NCI-H460 (cell line): ENCODE data around the gene TMEM50B. TPM values are rescaled to one million over a fixed set of nuclear protein-coding genes. Genes with fewer than 3 reads are reported as not detected.
"Not testable (repeated sequence)": the region's sequence is repeated elsewhere in the genome, so short reads cannot be mapped to it uniquely, and the experiment has no call there.

Experiments
- DNase-seq: peaks from one replicate; pipeline ENCODE4 v3.0.0-alpha.2; 2016; ENCODE audit warnings: low read depth; ENCODE audit errors: extremely low read depth
- polyA plus RNA-seq: library from polyadenylated mRNA; depleted of rRNA; stranded (reverse); fragments of >200 nt; gene quantifications from 2 replicates; pipeline ENCODE4 v1.2.3, GENCODE V29; 2014; cell fraction: nucleus; rRNA removed
- total RNA-seq: library from RNA; depleted of rRNA; stranded (reverse); fragments of >200 nt; shearing (Covaris generic); gene quantifications from 2 replicates; pipeline ENCODE4 v1.2.3, GENCODE V29; 2014; rRNA removed

Gene TMEM50B
- total RNA-seq, result 10.3 and 11.0 TPM in 2 replicates
- 22.7 and 40.3 TPM in 2 replicates for polyA plus RNA-seq

DNA sequence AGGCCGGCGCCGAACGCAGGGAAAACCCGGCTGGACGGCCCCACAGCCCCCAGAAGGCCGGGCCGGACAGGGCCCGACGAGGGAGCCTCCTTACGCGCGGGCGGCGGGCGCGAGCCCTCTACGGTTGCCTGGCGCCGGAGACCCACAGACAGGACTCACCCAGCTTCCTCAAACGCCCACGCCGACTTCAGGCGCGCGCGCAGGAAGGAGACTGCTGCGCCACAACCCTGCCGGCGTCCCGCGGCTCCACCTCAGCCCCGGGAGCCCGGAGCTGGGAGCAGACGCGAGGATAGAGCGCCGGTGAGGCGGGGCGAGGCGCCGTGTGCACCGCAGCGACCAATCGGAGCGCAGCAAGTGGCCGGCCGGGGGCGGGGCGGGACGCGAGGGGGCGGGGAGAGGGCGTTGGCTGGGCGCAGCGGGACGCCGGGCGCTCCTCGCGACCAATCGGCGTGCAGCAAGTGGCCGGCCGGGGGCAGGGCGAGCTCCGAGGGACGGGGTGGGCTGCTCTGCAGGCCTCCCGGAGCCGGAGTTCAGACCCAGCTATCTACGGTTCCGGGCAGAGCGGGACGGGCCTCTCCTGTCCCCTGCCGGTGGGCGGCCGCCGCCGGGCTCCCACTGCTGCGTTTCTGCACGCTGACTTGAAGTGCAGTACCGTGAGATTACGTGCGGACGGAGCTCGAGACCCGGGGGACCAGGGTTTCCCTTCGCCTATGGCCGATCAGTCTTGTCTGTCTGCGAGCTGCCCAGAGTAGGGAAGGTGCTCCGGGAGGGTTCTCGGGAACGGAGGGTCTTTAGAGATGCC is at the start of gene TMEM50B:
TMEM50B (minus strand) TSS at position 296 of the 802 bp plus-strand sequence. CDS start 11,089 bp downstream, outside the sequence.
- peak; percentile 89 for DNase-seq

DNA sequence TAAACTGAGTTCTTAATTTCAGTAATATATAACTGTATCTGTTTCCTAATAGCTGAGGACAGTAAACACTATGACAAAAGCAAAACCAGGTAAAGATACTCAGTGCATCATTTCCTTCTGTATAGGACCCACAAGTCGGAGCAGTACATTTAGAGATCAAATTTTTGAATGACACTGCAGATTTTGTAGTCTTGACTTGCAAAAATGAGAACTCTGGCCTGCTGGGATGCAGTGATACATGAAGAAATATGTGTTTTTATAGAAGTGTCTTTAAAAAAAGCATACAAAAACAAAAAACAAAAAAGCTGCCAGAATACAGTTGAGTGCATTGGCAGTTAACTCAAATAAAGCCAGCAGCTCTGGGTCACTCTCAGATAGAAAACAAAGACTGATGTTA is 43.2 kb upstream of the TMEM50B start:
- DNase-seq, result no peak

DNA sequence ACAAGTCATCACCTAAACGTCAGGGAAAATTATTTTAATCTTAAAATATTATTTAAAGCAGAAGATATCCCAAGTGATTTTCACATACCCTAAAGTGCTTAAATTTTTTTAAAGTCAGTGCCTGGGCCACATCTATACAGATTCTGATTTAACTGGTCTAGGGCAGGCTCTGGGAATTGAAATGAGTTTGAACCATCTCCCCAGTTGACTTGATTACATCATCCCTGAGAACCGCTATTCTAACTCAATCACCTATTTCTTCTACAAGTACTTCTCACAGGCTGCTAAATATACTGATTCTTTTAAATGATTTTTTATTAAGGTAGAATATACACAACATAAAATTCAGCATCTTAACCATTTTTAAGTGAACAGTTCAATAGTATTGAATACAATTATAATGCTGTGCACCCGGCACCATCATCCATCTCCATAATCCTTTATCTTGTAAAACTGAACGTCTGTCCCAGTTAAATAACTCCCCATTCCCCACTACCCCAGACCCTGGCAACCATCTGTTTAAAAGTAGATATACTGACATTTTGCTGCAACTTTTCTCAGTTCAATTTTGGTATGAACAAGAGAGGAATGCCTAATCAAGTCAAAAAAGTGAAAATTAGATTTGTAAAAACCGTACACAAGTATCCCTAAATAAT is 42.7 kb upstream of the TMEM50B start:
- DNase-seq, result no peak

DNA sequence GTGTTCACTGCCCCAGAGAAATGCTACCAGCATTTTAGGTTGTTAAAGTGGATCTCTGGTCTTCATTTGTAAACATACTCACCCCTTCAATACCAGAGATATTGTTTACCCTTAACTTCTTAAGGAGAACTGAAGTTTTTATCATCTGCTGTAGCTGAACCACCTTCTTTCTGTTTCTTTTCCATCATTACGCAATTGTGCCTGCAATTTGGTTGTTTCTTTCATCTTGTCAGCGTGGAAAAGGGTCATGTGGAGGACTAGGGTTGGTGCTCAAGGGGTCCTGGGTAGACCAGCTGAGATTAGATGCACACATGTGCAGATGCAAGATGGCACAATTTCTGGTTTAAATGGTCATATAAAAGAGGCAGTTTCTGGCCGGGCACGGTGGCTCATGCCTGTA is 39.1 kb upstream of the TMEM50B start:
- no peak for DNase-seq

DNA sequence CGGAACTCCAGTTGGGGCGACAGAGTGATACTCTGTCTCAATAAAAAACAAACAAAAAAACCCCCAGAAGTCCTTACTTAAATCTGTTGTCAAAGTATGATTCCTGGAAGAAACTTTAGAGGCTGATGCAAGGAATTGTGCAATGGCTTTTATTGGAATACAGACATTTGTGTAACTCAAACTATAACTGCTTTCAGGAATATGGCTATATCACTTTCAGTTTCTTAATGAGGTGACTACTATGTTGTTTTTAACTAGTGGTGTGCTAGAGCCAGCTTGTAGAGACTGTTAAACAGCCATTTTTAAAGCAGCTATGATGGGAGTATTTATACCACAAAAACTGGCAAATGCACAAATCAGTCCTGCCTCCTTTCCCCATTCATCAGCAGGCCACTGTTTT is 34.5 kb upstream of the TMEM50B start:
- no peak for DNase-seq

DNA sequence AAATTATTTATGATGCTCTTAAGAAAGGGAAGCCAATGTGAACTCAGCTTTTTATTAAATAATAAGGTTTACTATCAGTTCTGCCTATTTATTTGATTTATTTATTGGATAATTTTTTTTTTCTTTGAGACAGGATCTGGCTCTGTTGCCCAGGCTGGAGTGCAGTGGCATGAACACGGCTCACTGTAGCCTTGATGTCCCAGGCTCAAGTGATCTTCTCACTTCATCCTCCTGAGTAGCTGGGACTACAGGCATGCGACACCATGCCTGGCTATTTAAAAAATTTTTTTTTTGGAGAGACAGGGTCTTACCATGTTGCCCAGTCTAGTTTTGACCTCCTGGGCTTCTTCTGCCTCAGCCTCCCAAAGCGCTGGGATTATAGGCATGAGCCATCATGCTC is 32.7 kb upstream of the TMEM50B start:
- no peak for DNase-seq

DNA sequence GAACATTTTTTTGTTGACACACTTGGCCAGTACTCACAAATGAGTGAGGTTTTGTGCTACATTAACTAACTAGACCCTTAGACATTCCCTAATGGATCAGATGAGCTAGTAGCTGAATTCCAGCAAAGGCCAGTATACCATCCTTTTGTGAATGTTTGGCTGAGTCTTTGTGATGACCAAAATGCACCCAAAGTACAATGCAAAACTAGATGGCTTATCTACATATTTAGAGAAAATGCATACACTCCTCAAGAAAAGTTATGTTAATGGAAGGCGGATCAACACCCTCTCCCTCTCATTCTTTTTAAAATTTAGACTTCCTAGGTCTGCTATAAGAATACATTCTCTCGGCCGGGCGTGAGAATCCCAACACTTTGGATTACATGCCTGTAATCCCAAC is 31.9 kb upstream of the TMEM50B start:
- DNase-seq, result no peak

DNA sequence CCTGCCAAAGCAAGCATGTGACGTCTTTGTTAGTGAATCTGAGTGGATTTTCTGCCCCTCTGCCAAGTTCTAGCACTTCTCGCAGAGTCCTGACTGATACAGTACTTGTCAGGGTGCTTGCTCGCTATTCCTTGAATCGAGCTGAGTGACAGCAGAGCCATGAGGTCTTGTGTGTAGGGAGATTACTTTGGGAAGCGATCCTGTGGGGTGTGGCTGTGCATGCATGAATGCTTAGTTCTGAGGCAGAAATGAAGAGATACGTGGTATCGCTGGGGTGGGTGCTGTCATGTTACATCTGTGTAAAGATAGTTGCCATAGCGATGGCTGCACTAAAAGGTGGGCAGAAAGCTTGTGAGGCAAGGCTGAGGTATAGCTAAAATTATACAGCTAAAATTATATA is 31.1 kb upstream of the TMEM50B start:
- no peak for DNase-seq

DNA sequence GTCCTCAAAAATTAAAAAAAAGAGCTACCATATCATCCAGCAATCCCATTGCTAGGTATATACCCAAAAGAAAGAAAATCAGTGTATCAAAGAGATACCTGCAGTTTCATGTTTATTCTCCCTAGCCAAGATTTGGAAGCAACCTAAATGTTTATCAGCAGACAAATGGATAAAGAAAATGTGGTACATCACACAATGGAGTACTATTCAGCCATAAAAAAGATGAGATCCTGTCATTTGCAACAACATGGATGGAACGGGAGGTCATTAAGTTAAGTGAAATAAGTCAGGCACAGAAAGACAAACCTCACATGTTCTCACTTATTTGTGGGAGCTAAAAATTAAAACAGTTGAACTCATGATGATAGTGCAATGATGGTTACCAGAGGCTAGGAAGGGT is 27.2 kb upstream of the TMEM50B start:
- not testable (repeated sequence) for DNase-seq

DNA sequence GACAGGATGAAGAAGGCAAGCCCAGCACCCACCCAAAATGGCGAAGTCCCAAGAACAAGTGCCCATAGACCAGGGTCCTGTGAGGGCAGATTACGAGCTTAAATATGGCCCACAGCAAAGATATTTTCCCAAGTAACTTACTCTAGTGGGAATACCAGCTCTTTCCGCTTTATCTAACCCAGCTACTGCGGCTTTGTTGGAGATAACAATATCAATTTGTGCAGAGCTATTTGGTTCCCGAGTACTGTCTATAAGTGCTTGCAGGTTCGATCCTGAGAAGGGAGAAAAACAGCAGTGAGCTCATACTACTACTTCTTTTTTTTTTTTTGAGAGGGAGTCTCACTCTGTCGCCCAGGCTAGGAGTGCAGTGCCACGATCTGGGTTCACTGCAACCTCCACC is 26.1 kb upstream of the TMEM50B start:
- no peak for DNase-seq

DNA sequence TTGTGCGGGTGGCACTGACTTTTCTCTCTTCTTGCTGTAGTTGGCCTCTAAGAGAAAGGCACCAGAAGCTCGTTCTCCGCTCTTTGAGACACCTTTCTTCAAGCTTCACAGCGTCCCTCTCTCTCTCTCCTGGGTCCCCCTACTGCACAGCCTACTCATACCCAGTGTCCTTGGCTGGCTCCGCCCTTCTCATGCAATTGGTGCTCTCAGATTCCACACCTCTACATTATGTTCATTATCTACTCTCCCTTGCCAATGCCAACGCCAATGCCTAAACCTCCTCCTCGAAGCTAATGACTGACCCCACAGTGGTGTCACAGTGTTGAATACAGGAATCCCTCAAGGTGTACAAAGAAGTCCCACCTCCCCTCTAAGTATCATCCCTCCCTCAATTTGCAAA is 16.6 kb upstream of the TMEM50B start:
- no peak for DNase-seq

DNA sequence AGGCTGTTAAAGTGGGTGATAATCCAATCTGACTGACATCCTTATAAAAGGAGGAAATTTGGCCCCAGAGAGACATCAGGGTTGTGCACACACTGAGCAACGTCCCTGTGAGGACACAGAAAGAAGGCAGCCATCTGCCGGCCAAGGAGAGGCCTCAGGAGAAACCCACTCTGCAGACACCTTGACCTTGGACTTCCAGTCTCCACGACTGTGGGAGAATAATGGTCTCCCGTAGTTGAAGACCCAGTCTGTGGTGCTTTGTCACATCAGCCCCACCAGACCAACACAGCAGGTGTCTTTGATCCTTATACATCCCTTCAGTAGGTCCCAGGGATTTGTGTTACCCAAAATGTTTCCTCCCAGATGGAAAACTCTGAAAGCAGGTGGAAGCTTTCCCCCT is 16.0 kb upstream of the TMEM50B start:
- no peak for DNase-seq

DNA sequence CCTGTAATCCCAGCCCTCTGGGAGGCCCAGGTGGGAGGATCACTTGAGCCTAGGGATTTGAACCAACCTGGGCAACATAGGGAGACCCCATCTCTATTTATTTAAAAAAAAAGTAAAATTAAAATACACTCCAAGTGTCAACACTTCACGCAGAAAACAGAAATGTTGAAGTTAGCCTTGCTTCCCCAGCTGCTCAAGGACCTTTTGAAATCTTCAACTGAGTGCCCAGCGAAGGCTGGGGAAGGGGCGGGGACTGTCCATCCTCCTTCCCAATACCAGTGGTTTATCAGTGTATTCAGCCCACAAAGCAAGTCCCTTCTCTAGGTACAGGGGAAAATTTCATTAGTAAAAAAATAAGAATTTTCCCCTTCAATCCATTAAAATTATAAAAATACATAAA is 14.0 kb upstream of the TMEM50B start:
- no peak for DNase-seq

DNA sequence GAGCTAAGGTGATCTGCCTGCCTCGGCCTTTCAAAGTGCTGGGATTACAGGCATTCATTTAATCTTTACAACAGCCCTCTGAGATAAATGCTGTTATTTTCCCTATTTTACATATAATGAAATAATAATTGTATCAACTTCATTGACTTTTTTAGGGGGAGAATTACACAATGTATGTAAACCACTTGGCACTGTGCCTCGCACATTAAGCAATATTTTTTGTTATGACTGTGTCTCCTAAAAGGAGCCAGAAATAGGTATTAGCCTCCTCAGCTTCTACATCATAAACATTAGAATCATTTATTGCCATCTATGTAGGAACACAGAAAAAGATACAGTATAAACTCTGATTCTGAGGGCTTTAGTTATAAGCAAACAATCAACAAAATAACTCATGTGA is 12.8 kb upstream of the TMEM50B start:
- no peak for DNase-seq

DNA sequence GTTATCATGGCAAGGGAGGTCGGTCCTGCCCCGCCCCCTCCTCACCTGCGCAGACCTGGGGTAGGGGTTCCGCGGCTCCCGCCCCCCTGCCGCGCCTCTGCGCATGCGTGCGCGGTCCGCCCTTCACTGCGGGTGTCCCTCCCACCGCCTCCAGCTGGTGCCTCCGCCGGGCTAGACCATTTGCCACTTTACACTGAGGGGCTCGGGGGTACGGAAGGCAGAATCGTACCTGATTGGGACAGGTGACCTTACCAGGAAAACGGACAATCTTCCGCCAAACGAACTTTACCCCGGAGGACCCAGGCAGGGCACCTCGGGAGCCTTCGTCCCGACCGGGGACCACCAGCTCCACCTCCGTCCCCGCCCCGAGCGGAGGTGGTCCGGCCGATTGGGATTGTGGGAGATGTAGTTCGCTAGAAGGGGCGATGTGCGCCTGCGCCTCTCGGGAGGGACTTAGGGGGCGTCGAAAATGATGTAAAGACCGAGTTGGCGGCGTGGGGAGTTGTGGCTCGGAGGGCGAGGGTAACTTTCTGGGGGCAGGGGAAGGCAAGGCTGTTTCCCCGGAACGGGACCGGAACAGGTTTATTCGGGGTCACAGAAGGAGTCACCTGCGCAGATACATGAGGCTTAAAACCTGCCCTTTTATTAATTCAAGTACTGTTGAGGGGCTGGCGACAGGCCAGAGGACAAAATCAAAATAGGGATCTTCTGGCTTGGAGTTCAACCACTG is 11.8 kb upstream of the TMEM50B start, which contains the start of gene DNAJC28:
DNAJC28 (minus strand) TSS at position 344 of the 730 bp plus-strand sequence. CDS start 2,323 bp downstream, outside the sequence.
- DNase-seq, result peak; percentile 73

DNA sequence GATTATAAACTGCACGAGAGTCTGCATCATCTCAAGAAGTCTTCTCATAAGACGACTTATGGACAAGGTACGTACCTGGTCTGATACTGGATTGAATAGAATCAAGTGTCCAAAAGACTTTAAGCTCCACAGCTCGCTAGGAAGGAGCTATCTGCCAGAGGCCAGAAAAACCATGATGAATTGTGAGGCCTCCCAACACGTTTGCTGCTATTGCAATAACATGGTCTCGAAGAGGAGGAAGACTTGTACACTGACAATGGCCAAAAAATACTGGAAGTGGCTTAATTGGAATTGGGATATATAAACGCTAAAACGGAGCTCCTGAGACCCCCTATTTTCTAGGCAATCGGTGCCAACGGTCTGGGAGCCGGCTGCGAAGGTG is 11.2 kb upstream of the TMEM50B start:
- DNase-seq, result no peak

DNA sequence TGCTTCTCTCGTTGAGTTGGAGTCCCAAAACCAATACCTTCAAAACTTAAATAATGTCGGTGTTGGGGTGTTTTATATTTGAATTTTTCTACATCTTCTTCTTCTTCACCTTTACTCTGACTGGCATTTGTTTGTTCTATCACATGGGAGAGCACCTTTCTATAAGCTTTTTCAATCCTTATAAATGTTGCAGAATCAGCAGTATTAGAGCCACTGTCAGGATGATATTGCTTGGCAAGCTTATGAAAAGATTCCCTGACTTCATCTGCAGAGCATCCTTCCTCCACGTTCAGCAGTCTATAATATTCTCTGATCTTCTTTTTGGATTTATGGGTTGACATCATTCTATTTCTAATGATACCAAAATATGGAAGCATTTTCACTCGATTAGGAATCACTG is 9.2 kb upstream of the TMEM50B start:
- DNase-seq, result no peak

DNA sequence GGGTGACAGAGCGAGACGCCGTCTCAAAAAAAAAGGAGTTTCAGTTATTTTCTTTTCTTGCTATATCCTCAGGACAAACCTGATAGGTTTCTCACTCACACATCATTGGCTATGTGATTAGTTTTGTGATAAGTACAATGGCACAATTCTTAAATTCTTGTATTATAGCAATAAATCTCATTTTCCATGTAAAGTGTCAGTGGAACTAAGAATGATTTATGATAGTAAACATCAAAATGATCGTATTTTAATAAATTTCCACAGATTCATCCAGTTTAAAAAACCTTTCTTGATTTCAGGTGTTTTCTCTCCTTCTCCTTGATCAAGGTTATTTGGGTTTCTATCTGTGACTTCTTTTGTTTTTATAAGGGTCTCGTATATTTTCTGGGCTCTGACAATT is 8.2 kb upstream of the TMEM50B start:
- DNase-seq, result no peak

DNA sequence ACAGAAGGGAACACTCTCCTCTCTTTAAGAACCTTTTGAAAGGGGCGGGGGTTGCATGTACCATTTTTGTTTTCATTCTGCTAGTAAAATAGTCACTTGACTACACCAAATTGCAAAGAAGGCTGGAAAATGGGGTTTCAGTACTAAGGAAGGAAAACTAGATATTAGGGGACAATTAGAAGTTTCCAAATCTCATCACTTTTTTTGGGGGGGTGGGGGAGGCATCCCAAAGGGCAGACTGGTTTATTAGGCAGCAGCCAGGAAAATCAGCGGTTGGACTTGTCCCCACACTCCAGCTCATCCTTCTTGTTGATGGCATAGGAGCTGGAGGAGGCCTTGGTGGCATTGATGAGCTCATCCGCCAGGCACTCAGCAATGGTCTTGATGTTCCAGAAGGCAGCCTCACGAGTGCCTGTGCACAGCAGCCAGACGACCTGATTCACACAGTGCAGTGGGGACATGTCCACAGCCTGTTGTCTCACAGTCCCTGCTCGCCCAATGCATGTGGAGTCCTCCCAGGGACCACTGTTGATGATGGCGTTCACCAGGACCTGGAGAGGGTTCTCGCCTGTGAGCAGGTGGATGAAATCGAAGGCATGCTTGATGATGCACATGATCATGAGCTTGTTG is 1.7 kb upstream of the TMEM50B start:
- no peak for DNase-seq

DNA sequence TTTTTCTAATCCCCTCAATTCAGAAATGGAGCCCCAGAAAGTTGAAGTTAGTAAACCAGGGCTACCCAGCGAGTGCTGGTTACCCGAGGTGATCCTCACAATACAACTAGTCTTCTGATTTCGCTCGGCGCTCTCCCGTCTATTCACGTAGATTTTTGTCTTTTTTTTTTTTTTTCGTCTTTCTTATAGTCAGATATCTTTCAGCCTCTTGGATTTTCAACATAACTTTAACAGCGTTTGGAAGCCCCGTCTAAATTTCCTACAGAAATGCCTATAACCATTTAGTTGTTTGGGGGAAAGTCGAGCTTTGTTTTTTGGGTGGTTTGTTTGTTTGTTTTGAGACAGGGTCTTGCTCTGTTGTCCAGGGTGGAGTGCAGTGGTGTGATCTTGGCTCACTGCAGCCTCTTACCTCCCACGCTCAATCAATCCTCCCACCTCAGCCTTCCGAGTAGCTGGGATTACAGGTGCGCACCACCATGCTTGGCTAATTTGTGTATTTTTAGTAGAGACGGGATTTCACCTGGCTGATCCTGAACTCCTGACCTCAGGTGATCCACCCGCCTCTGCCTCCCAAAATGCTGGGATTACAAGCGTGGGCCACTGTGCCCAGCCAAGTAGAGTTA is 818 bp upstream of the TMEM50B start:
- no peak for DNase-seq
